SH-SY5Y (cell line): ENCODE data around the gene MED19.

Experiments used
- GATA2 ChIP-seq: IDR thresholded peaks from 2 replicates; pipeline ENCODE4 v1.6.1; 2011; ENCODE audit warnings: mild to moderate bottlenecking, low read depth, low read length
- GATA3 ChIP-seq: IDR thresholded peaks from 2 replicates; pipeline ENCODE4 v1.6.1; 2011; ENCODE audit warnings: low read depth, mild to moderate bottlenecking, low read length, moderate library complexity

- TF ChIP-seq GATA2 (no peak), GATA3 (no peak)
Measured at GRCh38 chr11:57681168-57681567, 30.8 kb downstream of the MED19 start.
